Mucosa of gallbladder (tissue), 1 donor: ENCODE data around the gene NPLOC4. TPM values are rescaled to one million over a fixed set of nuclear protein-coding genes. Genes with fewer than 3 reads are reported as not detected.
"Not testable (repeated sequence)": the region's sequence is repeated elsewhere in the genome, so short reads cannot be mapped to it uniquely, and the experiment has no call there.

ENCODE experiments used
- DNase-seq: peaks from one replicate; pipeline ENCODE4 v3.0.0-alpha.2; 2020; ENCODE audit warnings: low spot score
- total RNA-seq: library from RNA; stranded (reverse); gene quantifications from one replicate; pipeline ENCODE4 v1.2.1, GENCODE V29; 2021
- donor health status: DM: no; HTN: no; CAD: no.

Gene NPLOC4
- total RNA-seq, 1 donor from 2014 or later: 79.4 TPM

DNA sequence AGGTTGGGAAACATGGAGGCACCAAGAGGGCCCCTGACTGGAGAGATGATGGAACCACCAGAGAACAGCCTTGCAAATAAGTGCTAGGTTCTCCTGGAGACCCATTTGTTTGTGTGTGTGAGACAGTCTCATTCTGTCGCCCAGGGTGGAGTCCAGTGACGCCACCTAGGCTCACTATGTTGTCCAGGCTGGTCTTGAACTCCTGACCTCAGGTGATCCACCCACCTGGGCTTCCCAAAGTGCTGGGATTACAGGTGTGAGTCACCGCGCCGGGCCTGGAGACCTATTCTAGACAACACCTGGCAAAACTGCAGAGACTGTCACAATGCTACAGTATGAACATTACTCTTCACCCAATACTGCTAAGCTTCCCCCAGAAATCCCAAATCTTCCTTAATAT is 1.5 kb downstream of the NPLOC4 start:
- no peak for DNase-seq

DNA sequence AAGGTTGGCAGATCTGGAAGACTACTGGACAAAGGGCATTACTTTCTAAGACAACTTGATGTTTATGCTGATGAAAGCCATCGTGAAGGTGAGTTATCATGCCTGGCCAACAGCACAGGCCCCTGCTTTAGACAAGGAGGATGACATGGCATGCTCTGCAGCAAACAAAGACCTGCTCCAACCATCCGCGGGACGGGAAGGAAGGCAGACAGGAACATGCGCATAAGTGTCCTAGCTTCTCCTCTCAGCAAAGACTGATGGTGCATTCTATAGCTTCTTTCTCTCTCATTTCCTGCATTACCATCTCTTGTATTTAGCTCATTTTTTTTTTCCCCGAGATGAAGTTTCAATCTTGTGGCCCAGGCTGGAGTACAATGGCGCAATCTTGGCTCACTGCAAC is 5.4 kb downstream of the NPLOC4 start:
- no peak for DNase-seq

DNA sequence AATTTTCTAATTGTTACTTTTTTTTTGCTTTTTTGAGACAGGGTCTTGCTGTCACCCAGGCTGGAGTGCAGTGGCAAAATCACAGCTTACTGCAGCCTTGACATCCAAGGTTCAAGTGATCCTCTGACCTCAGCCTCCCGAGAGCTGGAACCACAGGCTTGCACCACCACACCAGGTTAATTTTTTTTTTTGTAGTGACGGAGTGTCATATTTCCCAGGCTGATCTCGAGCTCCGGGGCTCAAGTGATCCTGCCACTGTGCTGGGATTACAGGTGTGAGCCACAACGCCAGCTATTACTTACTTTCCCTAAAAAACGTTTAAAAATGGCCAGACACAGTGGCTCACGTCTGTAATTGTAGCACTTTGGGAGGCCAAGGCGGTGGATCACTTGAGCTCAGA is 6.6 kb downstream of the NPLOC4 start:
- no peak for DNase-seq

DNA sequence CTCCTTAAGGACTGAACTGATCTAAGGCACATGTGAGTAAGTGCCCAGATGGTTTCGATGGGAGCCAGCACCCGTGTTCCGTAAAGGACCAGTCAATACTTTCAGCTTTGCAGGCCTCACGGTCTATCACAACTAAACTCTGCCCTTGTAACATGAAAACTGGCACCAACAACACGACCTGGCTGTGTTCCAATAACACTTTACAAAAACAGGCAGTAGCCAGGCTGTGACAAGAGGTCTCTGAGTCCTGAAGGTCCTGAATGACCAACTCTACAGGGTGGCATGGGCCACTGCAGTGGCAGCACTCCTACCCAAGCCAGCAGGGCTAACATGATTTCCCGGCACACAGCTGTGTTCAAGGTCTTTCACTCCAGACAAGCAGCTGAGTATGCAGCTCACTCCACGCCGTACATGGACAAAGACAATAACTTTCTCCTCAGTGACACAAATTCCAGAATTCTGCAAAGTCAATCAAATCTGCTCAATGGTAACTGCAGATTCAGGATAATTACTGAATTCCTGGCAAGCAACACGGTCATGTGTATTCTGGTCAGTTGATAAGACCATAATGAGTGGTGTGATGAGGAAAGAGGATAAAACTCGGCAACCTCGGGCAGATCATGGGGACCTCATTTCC is 15.3 kb downstream of the NPLOC4 start:
- DNase-seq: no peak

DNA sequence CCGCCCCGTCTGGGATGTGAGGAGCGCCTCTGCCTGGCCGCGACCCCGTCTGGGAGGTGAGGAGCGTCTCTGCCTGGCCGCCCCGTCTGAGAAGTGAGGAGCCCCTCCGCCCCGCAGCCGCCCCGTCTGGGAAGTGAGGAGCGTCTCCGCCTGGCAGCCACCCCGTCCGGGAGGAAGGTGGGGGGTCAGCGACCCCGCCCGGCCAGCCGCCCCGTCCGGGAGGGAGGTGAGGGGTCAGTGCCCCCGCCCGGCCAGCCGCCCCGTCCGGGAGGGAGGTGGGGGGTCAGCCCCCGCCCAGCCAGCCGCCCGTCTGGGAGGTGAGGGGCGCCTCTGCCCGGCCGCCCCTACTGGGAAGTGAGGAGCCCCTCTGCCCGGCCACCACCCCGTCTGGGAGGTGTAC is 18.6 kb downstream of the NPLOC4 start:
- not testable (repeated sequence) for DNase-seq

DNA sequence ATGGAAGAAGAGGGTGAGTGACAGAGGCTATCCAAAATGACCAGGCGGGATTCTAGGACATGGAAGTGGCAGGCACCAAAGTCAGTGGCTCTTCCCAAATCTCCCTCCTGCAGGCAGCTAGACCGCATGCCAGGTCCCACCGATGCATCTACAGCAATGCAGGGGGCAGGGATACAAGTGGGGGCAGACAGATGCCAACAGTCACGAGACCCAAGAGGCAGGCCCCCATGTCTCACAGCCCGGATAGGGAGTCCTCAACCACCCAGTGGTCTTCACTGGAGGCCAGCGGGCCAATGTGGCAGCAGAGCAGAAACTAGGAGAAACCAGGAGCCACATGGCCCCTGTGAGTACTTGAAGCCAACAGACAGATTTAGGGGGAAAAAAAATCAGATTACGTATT is 20.0 kb downstream of the NPLOC4 start:
- DNase-seq: no peak

DNA sequence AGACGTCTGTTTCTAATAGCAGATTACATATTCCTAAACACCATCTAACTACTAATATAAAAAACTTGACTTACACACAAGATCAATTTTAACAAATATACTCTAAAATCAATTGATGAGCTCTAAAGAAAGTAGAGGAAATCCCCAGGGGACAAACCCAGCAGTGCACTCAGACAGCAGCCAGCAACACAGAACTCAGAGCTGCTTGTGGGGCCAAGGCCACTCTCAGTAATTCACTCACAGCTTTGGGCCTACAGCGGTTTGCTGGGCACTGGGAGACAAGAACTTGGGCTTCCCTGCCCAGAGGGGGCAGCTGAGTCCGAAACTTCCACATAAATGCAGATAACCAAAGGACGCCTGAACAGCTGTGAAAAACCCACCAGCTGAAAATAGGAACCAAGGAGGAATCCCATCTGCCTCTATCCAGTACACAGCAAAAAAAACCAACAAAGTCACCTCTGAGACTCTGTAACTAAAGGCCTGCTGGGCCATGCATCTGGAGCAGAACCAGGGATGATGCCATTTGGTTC is 21.4 kb downstream of the NPLOC4 start:
- DNase-seq: no peak

DNA sequence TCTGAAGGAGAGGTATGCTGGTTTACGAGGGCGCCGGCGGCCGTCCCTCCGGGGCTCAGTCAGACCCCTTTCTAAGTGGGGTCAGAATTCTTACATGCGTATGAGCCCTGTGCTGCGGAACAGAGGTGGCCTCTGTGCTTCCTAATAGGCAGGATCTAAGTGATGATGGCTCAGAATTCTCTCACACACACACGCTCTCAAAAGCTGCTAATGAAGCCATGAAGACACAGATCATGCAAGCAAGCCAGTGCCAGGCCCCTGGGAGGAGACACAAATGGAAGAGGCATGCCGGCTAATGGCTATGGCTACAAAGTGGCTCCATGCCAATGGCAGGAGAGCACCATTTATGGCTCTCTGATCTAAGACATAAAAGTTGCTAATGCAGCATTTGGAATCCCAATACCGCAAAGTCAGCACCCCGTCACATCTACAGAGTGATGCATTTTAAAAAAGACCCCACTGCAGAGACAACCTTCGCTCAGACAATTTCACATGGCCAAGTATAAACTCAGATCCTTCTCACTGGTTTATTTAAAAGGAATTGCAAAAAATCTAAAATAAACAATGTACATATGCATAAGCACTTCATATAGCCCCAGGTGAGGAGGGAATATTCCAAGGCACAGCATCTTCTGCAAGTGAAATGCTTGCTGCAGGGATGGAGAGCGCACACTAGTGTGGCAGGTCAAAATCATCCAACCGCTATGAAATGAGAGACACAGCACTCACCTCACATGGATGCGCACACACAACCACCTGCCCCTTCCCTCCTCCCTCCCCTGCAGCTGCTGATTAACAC is 24.5 kb downstream of the NPLOC4 start:
- DNase-seq: no peak

DNA sequence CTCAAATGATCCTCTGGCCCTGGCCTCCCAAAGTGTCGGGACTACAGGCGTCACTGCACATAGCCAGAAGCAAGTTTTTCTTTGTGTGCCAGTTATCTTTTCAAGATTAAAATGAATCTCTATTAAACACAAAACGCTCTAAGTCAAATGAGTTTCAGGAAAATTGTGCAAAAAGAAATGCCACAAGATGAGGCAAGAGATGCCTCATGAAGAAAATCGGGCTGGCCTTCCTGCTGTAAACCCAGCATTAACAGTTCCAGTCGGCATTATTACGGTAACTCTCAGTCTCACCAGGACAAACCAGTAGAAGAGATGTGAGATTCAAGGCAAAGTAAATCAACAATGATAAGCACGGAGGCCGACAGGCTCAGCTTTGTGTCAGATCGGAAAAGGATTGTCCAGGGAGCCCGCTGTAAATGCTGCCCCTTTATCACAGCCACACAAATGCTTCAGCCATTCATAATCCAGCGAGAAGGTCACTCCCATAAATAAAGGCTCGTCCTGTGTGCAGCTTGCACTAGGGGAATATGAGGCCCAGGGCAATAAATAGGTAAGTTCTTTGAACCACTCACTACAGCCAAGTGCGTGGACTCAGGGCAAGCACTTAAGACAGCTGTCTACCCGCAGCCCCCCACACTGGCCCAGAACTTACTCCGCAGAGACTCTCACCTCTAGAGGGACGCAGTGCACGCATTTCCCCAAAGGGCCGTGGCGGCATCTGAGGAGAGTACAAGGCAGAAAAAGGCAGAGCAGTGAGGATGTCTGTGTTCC is 27.2 kb downstream of the NPLOC4 start:
- no peak for DNase-seq

DNA sequence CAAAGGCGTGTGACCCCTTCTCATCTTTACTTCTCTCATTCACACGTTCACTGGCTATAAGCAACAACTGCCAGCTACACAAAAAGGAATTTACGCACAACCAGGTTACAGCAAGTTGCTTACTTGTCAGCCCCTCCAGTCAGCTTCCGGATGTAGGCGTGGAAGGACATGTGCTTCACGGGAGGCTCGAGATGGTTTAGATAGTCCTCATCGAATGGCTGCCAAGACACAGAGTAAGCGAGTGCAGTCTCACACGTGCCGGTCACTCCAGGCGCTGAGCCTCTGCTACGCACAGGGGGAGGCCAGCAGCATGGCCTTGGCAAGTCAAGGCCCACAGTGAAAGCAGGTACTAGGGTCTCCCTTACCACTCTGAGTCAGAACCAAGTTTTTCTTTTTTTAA is 28.3 kb downstream of the NPLOC4 start:
- DNase-seq: no peak

DNA sequence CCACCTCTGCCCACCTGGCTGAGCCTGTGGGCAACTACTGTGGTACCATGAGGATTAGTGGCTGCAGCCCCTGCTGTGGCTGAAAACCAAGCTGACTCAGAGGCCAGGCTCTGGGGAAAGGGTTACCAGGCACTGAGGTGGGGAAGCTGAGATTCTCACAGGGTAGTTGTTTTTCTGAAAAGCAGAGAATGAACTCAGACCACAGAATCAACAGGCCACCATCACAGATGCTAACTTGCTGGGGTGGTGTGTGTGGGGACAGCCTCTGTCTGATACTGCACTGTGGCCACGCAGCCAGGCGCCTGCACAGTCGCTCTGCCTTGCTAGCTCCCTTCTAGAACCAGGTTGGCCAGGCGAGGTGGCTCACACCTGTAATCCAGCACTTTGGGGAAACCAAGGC is 28.8 kb downstream of the NPLOC4 start:
- DNase-seq: no peak

DNA sequence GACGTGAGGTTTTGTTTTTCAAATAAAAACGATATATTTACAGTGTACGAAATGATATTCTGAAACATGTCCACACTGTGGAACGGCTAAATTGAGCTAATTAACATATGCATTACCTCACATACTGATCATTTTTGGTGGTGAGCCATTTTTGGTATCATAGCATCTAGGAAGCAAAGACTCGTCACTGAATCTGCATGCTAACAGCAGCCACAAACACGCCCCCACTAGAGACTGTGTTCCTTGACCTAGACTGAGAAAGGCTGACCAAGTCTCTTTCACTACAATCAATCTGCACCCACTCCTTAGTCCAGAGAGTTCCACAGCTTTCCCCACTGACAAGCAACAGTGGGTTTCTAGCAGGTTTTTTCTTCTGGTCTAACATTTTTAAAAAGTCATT is 29.5 kb downstream of the NPLOC4 start:
- no peak for DNase-seq

DNA sequence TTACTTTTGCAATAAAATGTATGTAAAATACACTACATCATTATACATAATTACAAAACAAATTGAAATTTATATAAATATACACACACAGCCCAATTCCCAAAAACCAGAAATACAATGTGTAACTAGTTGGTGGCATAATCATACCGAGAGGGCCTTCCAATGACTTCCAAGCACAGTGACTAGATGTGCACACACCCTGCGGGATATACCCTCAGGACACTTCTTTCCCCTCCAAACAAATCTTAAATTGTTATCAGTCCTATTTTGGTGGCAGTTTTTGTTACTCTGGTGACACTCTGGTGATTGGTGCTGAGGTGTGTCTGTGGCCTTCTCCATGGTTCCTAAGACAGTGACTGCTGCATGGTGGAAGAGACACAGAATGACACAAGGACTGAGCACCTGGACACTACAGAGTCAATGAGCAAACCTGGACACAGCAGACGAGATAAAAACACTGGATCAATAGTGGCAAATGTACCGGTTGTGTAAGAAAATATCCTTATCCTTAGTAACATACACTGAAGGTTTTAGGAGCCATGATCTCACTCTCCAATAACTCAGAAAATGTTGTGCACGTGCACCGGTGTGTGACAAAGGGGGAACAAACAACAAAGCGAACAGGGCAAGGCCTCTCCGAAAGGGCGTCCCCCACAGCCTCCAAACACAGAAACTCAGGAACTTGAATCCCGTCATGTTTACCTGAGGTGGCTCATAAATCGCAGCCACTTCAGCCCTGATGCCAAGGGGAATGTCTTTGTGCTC is 32.9 kb downstream of the NPLOC4 start:
- DNase-seq: no peak

DNA sequence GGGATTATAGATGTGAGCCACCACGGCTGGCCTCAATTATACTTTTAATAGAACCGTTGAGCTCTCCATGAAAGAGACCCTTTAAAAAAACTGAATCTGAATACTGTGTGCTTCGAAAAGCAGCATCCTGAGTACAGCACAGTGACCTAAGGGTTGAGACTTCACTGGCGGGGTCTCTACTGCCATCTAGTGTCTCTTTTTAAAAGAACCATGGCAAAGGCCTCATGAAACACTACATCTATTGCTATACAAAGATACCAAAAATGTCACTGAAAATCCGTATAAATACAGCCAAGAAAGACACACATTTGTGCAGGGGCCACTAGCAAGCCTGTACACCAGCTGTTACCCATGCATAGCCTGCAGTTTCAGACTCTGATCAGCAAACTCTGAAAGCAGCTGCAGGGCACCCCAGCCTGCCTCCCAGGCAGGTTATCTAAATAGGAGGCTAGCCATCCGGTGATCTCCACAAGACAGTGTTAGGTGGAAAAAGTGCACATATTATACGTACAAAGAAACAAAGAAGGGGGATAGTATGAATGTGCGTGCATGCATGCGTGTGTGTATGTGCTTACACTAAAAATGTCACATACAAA is 35.3 kb downstream of the NPLOC4 start:
- DNase-seq: peak; percentile 38

DNA sequence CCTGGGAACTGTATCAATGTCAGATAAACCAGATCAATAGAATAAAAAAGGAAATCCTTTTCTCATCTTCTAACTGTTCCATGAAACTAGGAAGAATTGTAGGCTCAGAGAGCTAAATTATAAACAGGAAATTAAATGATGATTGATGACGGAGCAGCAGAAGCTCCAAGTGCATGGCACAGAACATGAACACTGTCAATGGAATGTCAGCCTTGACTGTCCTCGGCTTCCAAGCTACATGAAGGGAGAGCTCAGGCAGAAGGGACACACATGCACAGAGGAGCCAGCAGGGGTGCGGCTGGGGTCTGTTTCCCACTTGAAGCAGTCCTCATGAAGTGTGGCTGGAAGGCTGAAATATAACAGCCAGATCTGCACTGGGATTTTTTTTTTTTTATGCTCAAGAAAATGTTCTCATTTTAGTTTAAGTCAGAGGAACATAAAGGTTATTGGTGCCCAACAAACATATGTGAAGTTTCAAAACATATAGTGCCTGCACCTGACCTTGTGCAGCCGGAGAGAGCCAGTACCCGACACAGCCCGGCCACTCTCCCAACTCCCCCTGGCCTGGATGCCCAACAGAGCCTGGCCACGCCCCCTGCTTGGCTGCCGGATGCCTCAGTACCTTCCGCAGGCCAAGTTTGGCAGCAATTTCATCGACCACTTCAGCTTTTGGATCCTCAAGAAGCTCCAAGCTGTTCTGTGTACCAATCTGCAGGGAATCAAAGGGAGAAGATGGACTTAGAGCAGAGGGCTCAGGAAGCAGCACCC is 37.0 kb downstream of the NPLOC4 start:
- DNase-seq: no peak

DNA sequence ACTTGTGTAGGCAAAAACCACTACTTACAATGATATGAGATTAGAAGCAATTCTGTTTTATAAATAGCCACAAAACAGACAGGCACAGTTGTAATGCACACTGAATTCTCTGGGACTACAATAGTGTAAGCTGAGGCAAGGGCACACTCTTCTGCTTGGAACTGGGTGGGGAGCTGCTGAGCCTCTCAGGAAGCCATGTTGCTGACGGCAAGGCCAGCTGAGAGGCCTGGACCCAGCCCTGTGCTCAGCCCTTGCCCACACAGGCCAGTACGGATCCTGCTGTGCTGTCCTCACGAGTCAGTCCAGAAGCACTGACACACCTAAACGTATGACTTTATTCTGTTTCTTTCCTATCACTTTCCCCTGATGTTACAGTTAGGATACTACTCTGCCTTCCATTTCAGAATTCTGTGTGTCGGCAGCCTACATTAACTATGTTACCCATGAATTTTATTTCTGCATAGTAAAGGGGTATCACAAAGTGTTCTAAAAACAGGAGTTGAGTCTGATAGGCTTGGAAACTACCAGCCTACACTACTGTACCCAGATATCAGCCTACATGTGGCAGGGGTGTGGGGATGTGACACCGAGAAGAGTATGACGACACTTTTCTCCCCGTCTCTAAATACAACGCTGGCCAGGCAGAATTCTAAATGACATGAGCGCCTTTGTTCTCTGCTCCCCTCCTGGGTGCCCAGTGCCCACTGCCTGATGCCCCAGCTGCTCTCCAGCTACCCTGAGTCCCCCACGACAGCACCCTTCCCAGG is 43.6 kb downstream of the NPLOC4 start:
- DNase-seq: no peak

DNA sequence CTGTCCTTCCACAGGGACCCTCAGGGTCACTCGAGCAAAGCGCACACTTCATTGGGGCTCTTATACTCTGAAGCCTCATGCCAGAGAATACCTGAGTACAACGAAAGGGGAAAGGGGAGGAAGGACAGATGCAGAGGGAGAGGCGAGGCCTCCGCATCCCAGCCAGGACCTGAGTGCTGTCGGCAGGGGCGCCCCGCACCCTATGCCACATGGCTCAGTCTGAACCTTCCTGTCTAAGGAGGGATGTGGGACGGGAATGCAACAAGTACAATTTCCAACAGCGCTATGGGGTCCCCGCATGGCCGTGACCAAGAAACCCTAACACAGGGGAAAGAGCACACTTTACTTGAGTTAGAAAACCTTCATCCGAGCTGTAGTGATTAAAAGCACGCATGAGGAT is 44.9 kb downstream of the NPLOC4 start:
- no peak for DNase-seq

DNA sequence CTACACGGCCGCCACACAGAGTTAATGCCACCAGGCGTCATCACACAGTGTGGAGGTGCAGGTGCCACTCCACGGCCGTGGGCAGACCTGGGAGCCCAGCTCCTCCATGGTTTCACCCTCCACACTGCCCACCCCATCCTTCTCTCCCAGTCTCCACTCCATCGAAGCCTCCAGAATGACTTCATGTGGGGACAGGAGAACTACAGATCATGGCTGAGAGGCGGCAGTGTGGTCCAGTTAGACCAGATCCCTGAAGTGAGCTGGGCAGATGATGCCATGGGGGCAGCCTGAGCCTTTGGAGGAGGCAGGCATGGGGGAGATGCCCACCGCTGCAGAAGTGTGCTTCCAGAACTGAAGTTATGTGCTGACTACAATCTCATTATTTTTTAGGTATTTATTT is 46.8 kb downstream of the NPLOC4 start:
- DNase-seq: no peak

DNA sequence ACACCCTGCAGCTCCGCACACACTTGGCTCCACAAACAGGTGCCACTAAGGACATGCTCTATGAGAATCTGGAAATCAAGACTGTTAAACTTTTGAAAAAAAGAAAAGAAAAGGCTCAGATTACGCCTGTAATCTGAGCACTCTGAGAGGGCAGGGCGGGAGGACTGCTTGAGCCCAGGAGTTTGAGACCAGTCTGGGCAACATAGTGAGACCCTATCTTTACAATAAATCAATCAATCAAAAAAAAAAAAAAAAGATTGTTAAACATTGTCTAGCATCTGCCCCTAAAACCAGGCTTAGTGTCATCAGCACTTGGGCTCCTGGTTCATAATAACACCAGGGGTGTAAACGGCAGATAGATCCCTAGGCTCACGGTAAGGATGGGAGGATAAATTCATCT is 47.3 kb downstream of the NPLOC4 start:
- no peak for DNase-seq

DNA sequence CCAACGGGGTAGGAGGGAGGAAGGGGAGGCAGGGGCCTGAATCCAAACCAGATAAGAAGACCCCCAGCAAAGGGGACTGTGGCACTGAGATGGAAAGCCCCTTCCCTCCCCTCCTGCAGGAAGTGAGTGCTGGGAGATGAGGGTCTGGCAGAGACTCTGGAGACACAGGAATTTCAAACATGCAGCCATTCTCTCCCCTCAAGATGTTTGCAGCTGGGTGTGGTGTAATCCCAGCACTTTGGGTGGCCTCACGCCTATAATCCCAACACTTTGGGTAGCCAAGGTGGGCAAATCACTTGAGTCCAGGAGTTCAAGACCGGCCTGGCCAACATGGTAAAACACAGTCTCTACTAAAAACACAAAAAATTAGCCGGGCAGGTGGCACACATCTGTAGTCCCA is 50.8 kb downstream of the NPLOC4 start:
- no peak for DNase-seq
